ENCODE data around the gene NR1D2. TPM values are rescaled to one million over a fixed set of nuclear protein-coding genes. Genes with fewer than 3 reads are reported as not detected.
"Not testable (repeated sequence)": the region's sequence is repeated elsewhere in the genome, so short reads cannot be mapped to it uniquely, and the experiment has no call there.

Gene NR1D2
- total RNA-seq, 1 experiment from 2014 or later: 18.4 TPM

DNA sequence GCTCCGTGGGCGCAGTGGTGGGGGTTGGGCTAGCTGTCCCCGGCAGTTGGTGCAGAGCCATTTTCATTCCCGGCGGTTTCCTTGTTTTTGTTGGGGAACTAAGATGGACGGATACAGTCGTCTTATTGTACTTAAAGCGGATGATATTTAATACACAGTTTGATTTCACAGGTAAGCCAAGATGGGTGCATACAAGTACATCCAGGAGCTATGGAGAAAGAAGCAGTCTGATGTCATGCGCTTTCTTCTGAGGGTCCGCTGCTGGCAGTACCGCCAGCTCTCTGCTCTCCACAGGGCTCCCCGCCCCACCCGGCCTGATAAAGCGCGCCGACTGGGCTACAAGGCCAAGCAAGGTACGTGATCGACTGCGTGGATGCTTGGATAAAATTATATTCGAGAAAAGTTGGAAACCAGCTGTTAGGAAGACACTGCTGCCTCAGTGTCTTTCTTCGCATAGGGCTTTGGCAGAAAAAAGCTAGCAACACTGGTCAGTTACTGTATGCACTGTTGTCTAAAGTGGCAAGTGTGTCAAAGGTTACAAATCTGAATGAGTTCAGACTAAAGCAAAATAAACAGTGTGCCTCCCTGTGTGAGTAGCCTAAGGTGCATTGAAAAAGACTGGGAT lies 27.3 kb upstream of the NR1D2 start:
- POLR2A ChIA-PET: interaction anchor here (0.6 to 2.5 kb wide), 12 partner anchors 7 to 715 kb away, joined by 3 to 31 read pairs (median 6); partner anchors contain the start of genes NR1D2 and UBE2E2
- Mint-ChIP-seq H3K36me3 (peaks cover 37% of the 10 kb centered on the region), H3K4me3 (peak overlapping the region; percentile 99), H3K4me1 (peaks cover 45% of the 10 kb centered on the region), H3K27ac (peak overlapping the region; percentile 98)
- ATAC-seq; H3K27me3 Mint-ChIP-seq (ENCODE audit: low read depth); CTCF ChIA-PET; DNase-seq (ENCODE audit: low spot score); H3K9me3 Mint-ChIP-seq: not testable (repeated sequence)
- TF ChIP-seq CREM (CRISPR knock-in tag; IDR thresholded peaks at IDR 0.05) (0 out of 2 replicates have a peak, but pooled peaks have one; percentile 22), JUN (CRISPR knock-in tag; IDR thresholded peaks at IDR 0.05) (0 out of 2 replicates have a peak, but pooled peaks have one; percentile 22), ZNF416 (CRISPR knock-in tag; IDR thresholded peaks at IDR 0.05) (0 out of 2 replicates have a peak, but pooled peaks have one; percentile 1), RELA (CRISPR knock-in tag; IDR thresholded peaks at IDR 0.05; ENCODE audit: borderline replicate concordance) (0 out of 2 replicates have a peak, but pooled peaks have one; percentile 3)

- CTCF ChIA-PET; DNase-seq (ENCODE audit: low spot score); H3K27me3 Mint-ChIP-seq (ENCODE audit: low read depth); H3K9me3 Mint-ChIP-seq; ATAC-seq: not testable (repeated sequence)
- Mint-ChIP-seq H3K4me1 (peaks cover 49% of the 10 kb centered on the region), H3K4me3 (peak overlapping the region; percentile 99), H3K36me3 (peaks cover 37% of the 10 kb centered on the region), H3K27ac (peak overlapping the region; percentile 98)
- TF ChIP-seq ERG (CRISPR knock-in tag; IDR thresholded peaks at IDR 0.05) (0 out of 2 replicates have a peak, but pooled peaks have one; percentile 47), ETV6 (CRISPR knock-in tag; IDR thresholded peaks at IDR 0.05) (0 out of 2 replicates have a peak, but pooled peaks have one; percentile 21)
- TF ChIP-seq, protein P1, sequence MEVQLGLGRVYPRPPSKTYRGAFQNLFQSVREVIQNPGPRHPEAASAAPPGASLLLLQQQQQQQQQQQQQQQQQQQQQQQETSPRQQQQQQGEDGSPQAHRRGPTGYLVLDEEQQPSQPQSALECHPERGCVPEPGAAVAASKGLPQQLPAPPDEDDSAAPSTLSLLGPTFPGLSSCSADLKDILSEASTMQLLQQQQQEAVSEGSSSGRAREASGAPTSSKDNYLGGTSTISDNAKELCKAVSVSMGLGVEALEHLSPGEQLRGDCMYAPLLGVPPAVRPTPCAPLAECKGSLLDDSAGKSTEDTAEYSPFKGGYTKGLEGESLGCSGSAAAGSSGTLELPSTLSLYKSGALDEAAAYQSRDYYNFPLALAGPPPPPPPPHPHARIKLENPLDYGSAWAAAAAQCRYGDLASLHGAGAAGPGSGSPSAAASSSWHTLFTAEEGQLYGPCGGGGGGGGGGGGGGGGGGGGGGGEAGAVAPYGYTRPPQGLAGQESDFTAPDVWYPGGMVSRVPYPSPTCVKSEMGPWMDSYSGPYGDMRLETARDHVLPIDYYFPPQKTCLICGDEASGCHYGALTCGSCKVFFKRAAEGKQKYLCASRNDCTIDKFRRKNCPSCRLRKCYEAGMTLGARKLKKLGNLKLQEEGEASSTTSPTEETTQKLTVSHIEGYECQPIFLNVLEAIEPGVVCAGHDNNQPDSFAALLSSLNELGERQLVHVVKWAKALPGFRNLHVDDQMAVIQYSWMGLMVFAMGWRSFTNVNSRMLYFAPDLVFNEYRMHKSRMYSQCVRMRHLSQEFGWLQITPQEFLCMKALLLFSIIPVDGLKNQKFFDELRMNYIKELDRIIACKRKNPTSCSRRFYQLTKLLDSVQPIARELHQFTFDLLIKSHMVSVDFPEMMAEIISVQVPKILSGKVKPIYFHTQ (CRISPR knock-in tag; IDR thresholded peaks at IDR 0.05): peak; percentile 84; the same call in 1 of the 2 replicates
- POLR2A ChIA-PET: interaction anchor here (0.5 to 2.3 kb wide), 4 partner anchors 9 to 396 kb away, joined by 4 to 31 read pairs (median 12); no protein-coding TSS in a partner anchor
These were observed 26.8 kb upstream of the NR1D2 start for GRCh38 chr3:23918331-23918730.

DNA sequence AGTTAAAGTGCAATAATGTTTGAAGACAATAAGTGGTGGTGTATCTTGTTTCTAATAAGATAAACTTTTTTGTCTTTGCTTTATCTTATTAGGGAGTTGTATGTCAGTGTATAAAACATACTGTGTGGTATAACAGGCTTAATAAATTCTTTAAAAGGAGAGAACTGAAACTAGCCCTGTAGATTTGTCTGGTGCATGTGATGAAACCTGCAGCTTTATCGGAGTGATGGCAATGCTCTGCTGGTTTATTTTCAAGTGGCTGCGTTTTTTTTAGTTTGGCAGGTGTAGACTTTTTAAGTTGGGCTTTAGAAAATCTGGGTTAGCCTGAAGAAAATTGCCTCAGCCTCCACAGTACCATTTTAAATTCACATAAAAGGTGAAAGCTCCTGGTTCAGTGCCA lies 25.5 kb upstream of the NR1D2 start:
- peaks cover 6% of the 10 kb centered on the region; the same call in 1 of the 2 replicates for H3K27me3 Mint-ChIP-seq (ENCODE audit: low read depth)
- peak overlapping the region; percentile 61 for H3K27ac Mint-ChIP-seq
- peak overlapping the region; percentile 99 for H3K4me3 Mint-ChIP-seq
- H3K9me3 Mint-ChIP-seq: no peaks in the 10 kb centered on the region
- ChIA-PET POLR2A (no interaction called here), CTCF (no interaction called here)
- ATAC-seq (no peak), DNase-seq (ENCODE audit: low spot score) (no peak)
- H3K36me3 Mint-ChIP-seq: peaks cover 37% of the 10 kb centered on the region
- TF ChIP-seq, protein P2, sequence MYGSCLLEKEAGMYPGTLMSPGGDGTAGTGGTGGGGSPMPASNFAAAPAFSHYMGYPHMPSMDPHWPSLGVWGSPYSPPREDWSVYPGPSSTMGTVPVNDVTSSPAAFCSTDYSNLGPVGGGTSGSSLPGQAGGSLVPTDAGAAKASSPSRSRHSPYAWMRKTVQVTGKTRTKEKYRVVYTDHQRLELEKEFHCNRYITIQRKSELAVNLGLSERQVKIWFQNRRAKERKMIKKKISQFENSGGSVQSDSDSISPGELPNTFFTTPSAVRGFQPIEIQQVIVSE (CRISPR knock-in tag; IDR thresholded peaks at IDR 0.05; ENCODE audit: borderline replicate concordance): no peak
- no peak for TF ChIP-seq CREM (CRISPR knock-in tag; IDR thresholded peaks at IDR 0.05)
- H3K4me1 Mint-ChIP-seq: peaks cover 53% of the 10 kb centered on the region

- CTCF ChIA-PET: no interaction called here
- Mint-ChIP-seq H3K27ac (peak overlapping the region; percentile 2), H3K36me3 (peaks cover 37% of the 10 kb centered on the region), H3K9me3 (no peaks in the 10 kb centered on the region), H3K4me1 (peaks cover 48% of the 10 kb centered on the region), H3K4me3 (peak overlapping the region; percentile 99; the same call in 1 of the 2 replicates), H3K27me3 (ENCODE audit: low read depth) (peaks cover 6% of the 10 kb centered on the region; the same call in 1 of the 2 replicates)
- no peak for ATAC-seq
- POLR2A ChIA-PET: no interaction called here
- no peak for DNase-seq (ENCODE audit: low spot score)
- TF ChIP-seq ZNF512 (CRISPR knock-in tag; IDR thresholded peaks at IDR 0.05; ENCODE audit: borderline replicate concordance): no peak
- no peak for TF ChIP-seq E2F5 (CRISPR knock-in tag; IDR thresholded peaks at IDR 0.05)
- 0 out of 2 replicates have a peak, but pooled peaks have one; percentile 82 for TF ChIP-seq ZNF532 (CRISPR knock-in tag; IDR thresholded peaks at IDR 0.05; ENCODE audit: borderline replicate concordance)
These were observed 24.9 kb upstream of the NR1D2 start for GRCh38 chr3:23920151-23920655.

Data from WTC11 (cell line).